H7 (cell line): ENCODE results near the gene SNX2. TPM values are rescaled to one million over a fixed set of nuclear protein-coding genes. Genes with fewer than 3 reads are reported as not detected.
"Not testable (repeated sequence)": the region's sequence is repeated elsewhere in the genome, so short reads cannot be mapped to it uniquely, and the experiment has no call there.

Source experiments
- DNase-seq: peaks from one replicate; pipeline ENCODE4 v3.0.0; 2012
- H3K27me3 ChIP-seq: 2 replicates; pipeline ENCODE4 v1.6.0; 2011; ENCODE audit warnings: mild to moderate bottlenecking, low read length; ENCODE audit not compliant: control insufficient read depth, insufficient read depth
- H3K36me3 ChIP-seq: replicated peaks from 2 replicates; pipeline ENCODE4 v1.5.1; 2011; ENCODE audit warnings: low read length; ENCODE audit not compliant: control insufficient read depth, insufficient read depth
- H3K4me3 ChIP-seq: 2 replicates; pipeline ENCODE4 v1.5.1; 2011; ENCODE audit warnings: low read depth, mild to moderate bottlenecking, control low read depth, low read length, moderate library complexity; ENCODE audit not compliant: insufficient read depth
- total RNA-seq: library from RNA; depleted of rRNA; stranded (reverse); fragments of >200 nt; shearing (Covaris generic); gene quantifications from 2 replicates; pipeline ENCODE4 v1.2.3, GENCODE V29; 2014

SNX2 gene
- total RNA-seq, 1 experiment from 2014 or later = 68.2 TPM

GRCh38 chr5:122844910-122845228 lies 70.0 kb downstream of the SNX2 start:
- peak overlapping the region; percentile 81 for H3K4me3 ChIP-seq
- no peaks in the 10 kb centered on the region; the same call in 1 of the 2 replicates for H3K27me3 ChIP-seq
- peak; percentile 36 for DNase-seq
- no peaks in the 10 kb centered on the region for H3K36me3 ChIP-seq

- H3K36me3 ChIP-seq = no peaks in the 10 kb centered on the region
- no peaks in the 10 kb centered on the region; the same call in 1 of the 2 replicates for H3K27me3 ChIP-seq
- H3K4me3 ChIP-seq = peak within 1 kb of the TSS; percentile 81
- DNase-seq = peak; percentile 94
These were observed 70.6 kb downstream of the SNX2 start, which contains the start of gene SNX24 for GRCh38 chr5:122845229-122846050. Gene SNX24 (plus strand): TSS chr5:122845613. CDS start chr5:122845634, 21 bp downstream.

GRCh38 chr5:122846051-122846550 lies 71.2 kb downstream of the SNX2 start:
- peak; percentile 40 for DNase-seq
- Histone ChIP-seq H3K27me3 (no peaks in the 10 kb centered on the region; the same call in 1 of the 2 replicates), H3K4me3 (peak overlapping the region; percentile 81), H3K36me3 (no peaks in the 10 kb centered on the region)

- no peaks in the 10 kb centered on the region for H3K36me3 ChIP-seq
- no peak for DNase-seq
- H3K4me3 ChIP-seq = no peak overlapping the region
- H3K27me3 ChIP-seq = no peaks in the 10 kb centered on the region; the same call in 1 of the 2 replicates
These were observed 72.8 kb downstream of the SNX2 start for GRCh38 chr5:122847687-122848081.

GRCh38 chr5:122849771-122850170 lies 74.9 kb downstream of the SNX2 start:
- Histone ChIP-seq H3K27me3 (no peaks in the 10 kb centered on the region; the same call in 1 of the 2 replicates), H3K4me3 (no peak overlapping the region), H3K36me3 (no peaks in the 10 kb centered on the region)
- DNase-seq = no peak

- not testable (repeated sequence) for H3K36me3 ChIP-seq, DNase-seq, H3K4me3 ChIP-seq, H3K27me3 ChIP-seq
These were observed 82.7 kb downstream of the SNX2 start for GRCh38 chr5:122857538-122857937.

GRCh38 chr5:122858451-122858850 lies 83.6 kb downstream of the SNX2 start:
- DNase-seq = no peak
- H3K4me3 ChIP-seq = no peak overlapping the region
- no peaks in the 10 kb centered on the region for H3K27me3 ChIP-seq

GRCh38 chr5:122863240-122863639 lies 88.4 kb downstream of the SNX2 start:
- no peak for DNase-seq
- Histone ChIP-seq H3K27me3 (no peaks in the 10 kb centered on the region), H3K36me3 (no peaks in the 10 kb centered on the region), H3K4me3 (no peak overlapping the region)

More at GRCh38 chr5:122858451-122858850, 83.6 kb downstream of the SNX2 start:
- no peaks in the 10 kb centered on the region for H3K36me3 ChIP-seq

GRCh38 chr5:122863721-122864120 lies 88.8 kb downstream of the SNX2 start:
- Histone ChIP-seq H3K27me3 (no peaks in the 10 kb centered on the region), H3K4me3 (no peak overlapping the region), H3K36me3 (no peaks in the 10 kb centered on the region)
- no peak for DNase-seq

- no peaks in the 10 kb centered on the region for H3K36me3 ChIP-seq
- no peak overlapping the region for H3K4me3 ChIP-seq
- H3K27me3 ChIP-seq = no peaks in the 10 kb centered on the region
- DNase-seq = no peak
These were observed 89.5 kb downstream of the SNX2 start for GRCh38 chr5:122864400-122864799.

GRCh38 chr5:122864842-122865241 lies 90.0 kb downstream of the SNX2 start:
- Histone ChIP-seq H3K36me3 (no peaks in the 10 kb centered on the region), H3K4me3 (no peak overlapping the region), H3K27me3 (no peaks in the 10 kb centered on the region)
- DNase-seq = no peak

GRCh38 chr5:122870219-122870856 lies 95.5 kb downstream of the SNX2 start:
- H3K27me3 ChIP-seq = no peaks in the 10 kb centered on the region
- no peak for DNase-seq
- no peaks in the 10 kb centered on the region for H3K36me3 ChIP-seq
- no peak overlapping the region for H3K4me3 ChIP-seq

- Histone ChIP-seq H3K4me3 (no peak overlapping the region), H3K27me3 (no peaks in the 10 kb centered on the region)
These were observed 96.8 kb downstream of the SNX2 start for GRCh38 chr5:122871661-122872060.

GRCh38 chr5:122874179-122874875 lies 99.4 kb downstream of the SNX2 start:
- no peak for DNase-seq
- H3K4me3 ChIP-seq = no peak overlapping the region
- H3K36me3 ChIP-seq = no peaks in the 10 kb centered on the region
- H3K27me3 ChIP-seq = no peaks in the 10 kb centered on the region

More at GRCh38 chr5:122871661-122872060, 96.8 kb downstream of the SNX2 start:
- H3K36me3 ChIP-seq = no peaks in the 10 kb centered on the region
- no peak for DNase-seq
